ENCODE results near the gene GNAL. TPM values are rescaled to one million over a fixed set of nuclear protein-coding genes. Genes with fewer than 3 reads are reported as not detected.
A peak's percentile ranks its signal among the peaks of the same experiment; 100 is the strongest.
"Not testable (repeated sequence)": the region's sequence is repeated elsewhere in the genome, so short reads cannot be mapped to it uniquely, and the experiment has no call there.

Gene GNAL
- total RNA-seq, 1 experiment from 2014 or later: 0.44 TPM

GRCh38 chr18:11909591-11910026 lies 220.5 kb downstream of the GNAL start:
- Histone ChIP-seq H3K9me3 (ENCODE audit: control insufficient read depth, insufficient read depth, low read depth, low read length) (no peaks in the 10 kb centered on the region), H3K27ac (ENCODE audit: low read length) (peak overlapping the region; percentile 63; the same call in 1 of the 2 replicates), H3K27me3 (ENCODE audit: control insufficient read depth, insufficient read depth, low read length) (no peaks in the 10 kb centered on the region), H3K36me3 (ENCODE audit: control insufficient read depth, insufficient read depth, low read length) (peaks cover 5% of the 10 kb centered on the region), H3K4me3 (ENCODE audit: low read depth in 2 of 2, low read length in 2 of 2) (peak overlapping the region; percentile 77 to 78; a peak in 2 of 4 replicates), H3K4me1 (ENCODE audit: control insufficient read depth, insufficient read depth, low read length) (peaks cover 6% of the 10 kb centered on the region; the same call in 1 of the 2 replicates)
- intact Hi-C loops (cut with micrococcal nuclease; ENCODE audit: unreplicated experiment): no loop called here
- ATAC-seq (no peak), DNase-seq (ENCODE audit: low read depth, low spot score) (no peak)
- in situ Hi-C loops (cut with HindIII; ENCODE audit: low pct_unique_long_range_greater_than_20kb, low sequenced_read_pairs): loop anchor here (25.0 kb wide), 1 partner anchor 103 kb away; no protein-coding TSS in a partner anchor
- no TSS peak for BruUV-seq (replicated peaks)
- TF ChIP-seq SIN3A (IDR thresholded peaks at IDR 0.05; ENCODE audit: borderline replicate concordance, insufficient read depth, low read depth, low read length) (no peak), CTCF (IDR thresholded peaks at IDR 0.05) (no peak), REST (IDR thresholded peaks at IDR 0.05; ENCODE audit: insufficient read depth in 1 of 2, low read depth in 2 of 2, low read length in 1 of 2) (no peak), TCF7L2 (IDR thresholded peaks at IDR 0.05; ENCODE audit: low read depth, low read length) (no peak), POLR2AphosphoS5 (IDR thresholded peaks at IDR 0.05; ENCODE audit: low read depth, low read length) (no peak)
- ChIA-PET POLR2A (interaction anchor here (0.6 kb wide), 1 partner anchor 71 kb away, joined by 3 read pairs; no protein-coding TSS in a partner anchor), CTCF (no interaction called here)

- DNase-seq (ENCODE audit: low read depth, low spot score); BruUV-seq (replicated peaks); H3K4me3 ChIP-seq (ENCODE audit: low read depth in 2 of 2, low read length in 2 of 2); CTCF ChIA-PET; ATAC-seq; POLR2A ChIA-PET; H3K27ac ChIP-seq (ENCODE audit: low read length); H3K36me3 ChIP-seq (ENCODE audit: control insufficient read depth, insufficient read depth, low read length); intact Hi-C loops (cut with micrococcal nuclease; ENCODE audit: unreplicated experiment); H3K9me3 ChIP-seq (ENCODE audit: control insufficient read depth, insufficient read depth, low read depth, low read length); H3K4me1 ChIP-seq (ENCODE audit: control insufficient read depth, insufficient read depth, low read length); H3K27me3 ChIP-seq (ENCODE audit: control insufficient read depth, insufficient read depth, low read length): not testable (repeated sequence)
- in situ Hi-C loops (cut with HindIII; ENCODE audit: low pct_unique_long_range_greater_than_20kb, low sequenced_read_pairs): loop anchor here (25.0 kb wide), 1 partner anchor 95 kb away; no protein-coding TSS in a partner anchor
These were observed 227.8 kb downstream of the GNAL start for GRCh38 chr18:11916880-11917279.

- intact Hi-C loops (cut with micrococcal nuclease; ENCODE audit: unreplicated experiment); H3K27ac ChIP-seq (ENCODE audit: low read length); H3K27me3 ChIP-seq (ENCODE audit: control insufficient read depth, insufficient read depth, low read length); H3K4me1 ChIP-seq (ENCODE audit: control insufficient read depth, insufficient read depth, low read length); CTCF ChIA-PET; POLR2A ChIA-PET; H3K9me3 ChIP-seq (ENCODE audit: control insufficient read depth, insufficient read depth, low read depth, low read length); BruUV-seq (replicated peaks); ATAC-seq; H3K4me3 ChIP-seq (ENCODE audit: low read depth in 2 of 2, low read length in 2 of 2); DNase-seq (ENCODE audit: low read depth, low spot score); H3K36me3 ChIP-seq (ENCODE audit: control insufficient read depth, insufficient read depth, low read length): not testable (repeated sequence)
- in situ Hi-C loops (cut with HindIII; ENCODE audit: low pct_unique_long_range_greater_than_20kb, low sequenced_read_pairs): loop anchor here (25.0 kb wide), 1 partner anchor 93 kb away; no protein-coding TSS in a partner anchor
These were observed 230.5 kb downstream of the GNAL start for GRCh38 chr18:11919522-11919921.

Measured in Panc1 (cell line).